ENCODE data around the gene GALNT18.
A peak's percentile ranks its signal among the peaks of the same experiment; 100 is the strongest.

The GALNT18 gene

DNA sequence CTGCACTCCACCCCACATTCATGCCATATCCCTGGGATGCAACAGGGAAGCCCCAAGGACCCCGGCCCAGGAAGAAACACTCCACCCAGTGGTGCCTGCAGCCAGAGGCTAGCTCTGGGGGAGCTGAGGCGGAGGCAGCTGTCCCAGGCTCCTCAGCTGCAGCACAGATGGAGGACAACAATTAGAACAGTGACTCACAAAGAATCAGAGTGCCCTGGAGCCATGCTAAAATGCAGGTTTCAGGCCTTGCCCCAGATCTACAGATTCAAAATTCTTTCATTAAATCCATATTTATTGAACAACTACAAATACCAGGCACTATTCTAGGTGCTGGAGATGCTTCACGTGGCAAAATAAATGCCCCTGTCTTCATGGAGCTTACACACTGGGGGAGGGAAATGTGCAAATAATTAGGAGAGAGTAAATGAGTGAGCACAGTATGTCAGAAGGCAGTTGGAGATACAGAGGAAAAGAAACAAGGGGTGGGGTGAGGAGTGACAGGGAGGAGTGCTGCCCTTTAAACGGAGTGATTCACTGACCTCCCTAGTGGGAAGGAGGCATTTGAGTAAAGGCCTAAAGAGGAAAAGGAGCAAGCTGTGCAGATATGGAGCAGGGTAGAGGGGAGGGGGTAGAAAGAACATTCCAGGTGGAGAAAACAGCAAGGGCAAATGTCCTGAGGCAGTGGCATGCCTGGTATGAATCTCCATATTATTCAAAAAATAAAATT is 195.4 kb downstream of the GALNT18 start:
- DNase-seq = no peak

DNA sequence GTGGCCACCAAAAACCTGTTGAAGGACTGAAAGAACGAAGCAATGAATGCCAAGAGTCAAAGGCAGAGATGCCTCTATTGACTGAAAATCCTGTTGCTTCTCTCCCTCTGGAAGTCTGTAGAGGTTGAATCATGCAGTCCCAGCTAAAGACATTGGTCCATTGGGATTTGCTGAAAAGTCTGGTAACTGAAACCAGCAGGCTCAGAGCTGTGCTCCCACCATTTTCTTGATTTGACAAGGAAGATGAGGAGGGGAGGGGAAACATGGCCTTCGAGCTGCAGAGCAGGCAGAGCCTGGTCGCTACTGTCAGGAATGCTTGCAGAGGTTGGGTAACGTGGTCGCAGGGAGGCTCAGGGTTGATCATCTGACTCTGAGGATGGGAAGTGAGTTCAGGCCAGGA is 196.0 kb downstream of the GALNT18 start:
- no peak for DNase-seq

DNA sequence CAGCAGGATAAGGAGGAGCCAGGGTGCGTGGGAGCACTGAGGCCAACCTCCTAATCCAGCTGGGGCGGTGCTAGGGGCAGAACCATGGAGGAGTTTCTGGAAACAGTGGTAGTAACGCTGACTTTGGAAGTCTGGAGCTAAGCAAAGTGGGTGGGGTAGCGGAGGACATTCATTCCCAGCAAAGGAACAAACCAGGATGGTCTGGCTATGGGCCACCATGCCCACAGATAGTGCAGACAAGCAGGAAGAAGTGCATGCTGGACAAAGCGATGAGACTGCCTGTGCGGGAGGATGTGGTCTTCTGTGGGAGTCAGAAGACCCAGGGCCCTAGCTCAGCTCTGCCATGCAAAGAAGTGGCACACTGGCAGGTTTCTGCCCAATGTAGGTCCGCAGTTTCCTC is 197.1 kb downstream of the GALNT18 start:
- DNase-seq = no peak

- no peak for DNase-seq
These were observed 199.2 kb downstream of the GALNT18 start for GRCh38 chr11:11422411-11423128.

GRCh38 chr11:11421509-11421908 is 200.3 kb downstream of the GALNT18 start:
- DNase-seq = no peak

GRCh38 chr11:11420899-11421285 is 200.9 kb downstream of the GALNT18 start:
- DNase-seq = no peak

DNA sequence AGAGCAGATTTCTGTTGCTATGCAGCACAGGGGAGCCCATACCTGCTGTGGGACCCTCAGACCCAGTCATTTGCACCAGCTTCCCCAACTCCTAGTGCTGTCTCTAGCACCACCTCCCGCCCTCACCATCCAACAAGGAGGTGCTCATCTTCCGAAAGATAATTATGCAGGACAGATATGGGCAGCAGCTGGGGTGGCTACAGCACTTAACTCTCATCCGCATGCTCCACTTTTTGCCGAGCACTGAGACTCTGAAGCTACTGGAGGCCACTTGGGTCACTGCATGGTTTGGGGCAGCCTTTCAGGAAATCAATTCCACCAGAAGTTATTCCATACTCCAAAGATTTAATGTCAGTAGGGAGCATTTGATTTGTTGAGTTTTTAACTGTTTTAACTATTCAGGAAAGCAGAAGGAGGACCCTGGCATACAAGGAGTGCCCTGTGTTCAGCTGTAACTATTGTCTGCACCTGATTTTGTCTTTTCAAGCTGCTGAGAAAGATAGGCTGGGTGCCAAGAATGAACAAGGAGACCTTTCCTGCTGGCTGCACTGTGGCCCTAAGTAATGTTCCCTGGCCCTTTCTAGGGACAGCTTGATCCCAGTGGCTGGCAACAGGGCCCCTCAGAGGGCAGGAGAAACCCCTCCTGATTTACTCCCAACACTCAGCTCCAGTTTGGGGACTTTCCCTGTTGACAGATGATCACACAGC is 201.5 kb downstream of the GALNT18 start:
- no peak for DNase-seq

DNA sequence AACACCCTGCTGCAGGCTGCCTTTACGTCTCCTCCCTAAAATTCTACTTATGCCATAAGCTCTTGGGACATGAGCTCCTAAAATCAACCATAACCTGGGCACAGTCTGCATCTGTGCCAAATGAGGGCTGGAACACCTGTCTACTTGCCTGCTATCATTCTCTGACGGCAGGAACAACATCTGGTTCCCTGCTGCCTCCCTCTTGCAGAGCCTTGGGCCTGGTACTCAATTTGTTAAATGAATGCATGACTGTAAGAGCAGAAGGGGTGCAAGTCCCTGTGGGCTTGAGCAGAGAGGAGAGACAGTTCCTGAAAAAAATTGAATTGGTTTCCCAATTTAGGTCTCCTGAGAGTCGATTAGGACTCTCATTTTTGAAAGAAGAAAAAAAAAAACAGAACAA is 202.1 kb downstream of the GALNT18 start:
- DNase-seq = no peak

DNA sequence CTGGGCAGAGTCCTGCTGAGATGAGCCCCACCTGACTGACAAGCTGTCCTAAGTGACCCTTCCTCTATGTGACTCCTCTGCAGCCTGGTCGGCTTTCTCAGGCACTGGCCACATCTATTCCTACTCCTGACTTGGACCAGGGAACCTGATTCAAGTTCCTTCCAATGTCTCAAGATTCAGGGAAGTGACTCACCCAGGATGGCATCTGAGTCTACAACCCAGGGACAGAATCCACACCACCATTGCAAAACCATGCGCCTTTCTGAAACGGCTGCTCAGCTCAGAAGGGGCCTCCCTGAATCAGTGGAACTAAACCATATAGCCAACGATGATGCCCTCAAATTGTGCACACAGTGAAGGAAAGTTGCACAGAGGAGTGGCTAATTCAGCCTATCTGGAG is 204.9 kb downstream of the GALNT18 start:
- peak; percentile 41 to 45 for DNase-seq

GRCh38 chr11:11416502-11416901 is 205.3 kb downstream of the GALNT18 start:
- DNase-seq = peak; percentile 65 to 69

GRCh38 chr11:11415901-11416300 is 205.9 kb downstream of the GALNT18 start:
- DNase-seq = no peak

GRCh38 chr11:11414996-11415395 is 206.8 kb downstream of the GALNT18 start:
- no peak for DNase-seq

DNA sequence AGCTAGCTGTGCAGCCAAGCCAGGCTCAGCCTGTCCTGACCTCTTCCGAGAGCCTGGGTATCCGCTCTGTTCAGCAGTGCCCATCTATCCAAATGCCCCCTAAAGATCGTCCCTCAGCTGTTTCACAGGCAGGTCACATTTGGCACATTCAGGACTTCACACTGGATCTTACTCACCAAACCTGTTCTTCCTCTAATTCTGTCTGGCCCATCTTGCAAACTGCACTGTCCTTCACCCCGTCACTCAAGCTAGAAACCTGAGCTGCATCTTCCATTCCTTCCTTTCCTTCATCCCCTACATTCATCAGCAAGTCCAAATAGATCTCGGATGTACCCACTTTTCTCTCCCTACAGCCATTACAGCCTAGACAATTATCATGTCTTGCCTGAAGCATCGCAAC is 208.0 kb downstream of the GALNT18 start:
- no peak for DNase-seq

- no peak for DNase-seq
These were observed 210.3 kb downstream of the GALNT18 start for GRCh38 chr11:11411401-11411985.

DNA sequence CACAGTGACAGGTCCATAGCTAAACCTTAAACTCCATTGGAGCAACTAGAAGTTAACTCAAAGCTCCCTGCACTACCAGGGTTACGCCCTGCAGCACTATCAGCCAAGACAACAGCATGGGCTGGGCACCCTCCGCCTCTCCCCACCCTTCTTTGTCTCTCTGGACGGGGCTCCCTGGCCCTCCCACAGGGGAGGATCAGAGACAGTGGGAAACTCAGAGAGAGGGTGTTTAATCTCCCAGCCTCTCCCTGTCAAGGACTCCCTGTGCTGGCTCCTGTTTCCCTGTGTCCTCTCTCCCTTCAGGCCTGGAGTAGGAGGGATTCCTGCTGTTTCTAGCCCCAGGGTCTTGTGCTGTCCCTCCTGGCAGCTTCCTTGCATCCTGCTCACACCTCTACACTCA is 211.9 kb downstream of the GALNT18 start:
- DNase-seq = no peak

GRCh38 chr11:11409224-11409623 is 212.6 kb downstream of the GALNT18 start:
- no peak for DNase-seq

DNA sequence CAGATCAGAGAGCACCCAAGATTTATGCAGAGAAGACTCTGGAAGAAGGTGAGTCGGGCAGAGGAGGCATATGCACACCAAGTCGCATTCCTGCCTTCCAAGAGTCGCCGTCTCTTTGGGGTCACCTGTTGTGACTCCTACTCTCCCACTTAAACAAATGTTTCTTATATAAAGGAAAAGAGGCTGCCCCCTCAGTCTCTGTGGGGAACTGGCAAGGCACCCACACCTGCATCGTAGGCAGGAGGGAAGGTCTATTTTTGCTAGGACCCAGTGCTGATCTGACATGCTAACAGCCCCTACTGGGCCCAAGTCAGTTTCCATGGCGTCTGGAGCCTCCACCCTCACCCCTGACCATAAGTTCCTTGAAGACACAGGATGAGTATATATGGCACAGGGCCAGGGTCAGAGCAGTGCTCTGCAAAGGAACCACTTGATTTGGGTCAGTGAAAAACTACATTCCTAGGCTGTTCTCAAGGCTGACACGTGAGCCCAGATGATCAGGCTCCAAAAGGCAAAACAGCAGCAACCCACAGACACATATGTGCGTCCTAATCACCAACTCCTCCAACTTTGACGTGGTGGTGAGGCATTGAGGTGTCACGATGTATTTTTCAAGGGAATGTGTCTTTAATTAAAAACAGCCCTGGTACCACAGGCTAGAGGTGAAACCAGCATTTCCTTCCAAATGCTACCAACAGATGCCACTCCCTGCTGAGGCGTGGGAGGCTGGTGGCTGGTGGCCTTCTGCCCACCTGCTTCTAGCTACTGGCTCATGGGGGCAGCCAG is 213.2 kb downstream of the GALNT18 start:
- no peak for DNase-seq

- no peak for DNase-seq
These were observed 214.1 kb downstream of the GALNT18 start for GRCh38 chr11:11407763-11408084.

DNA sequence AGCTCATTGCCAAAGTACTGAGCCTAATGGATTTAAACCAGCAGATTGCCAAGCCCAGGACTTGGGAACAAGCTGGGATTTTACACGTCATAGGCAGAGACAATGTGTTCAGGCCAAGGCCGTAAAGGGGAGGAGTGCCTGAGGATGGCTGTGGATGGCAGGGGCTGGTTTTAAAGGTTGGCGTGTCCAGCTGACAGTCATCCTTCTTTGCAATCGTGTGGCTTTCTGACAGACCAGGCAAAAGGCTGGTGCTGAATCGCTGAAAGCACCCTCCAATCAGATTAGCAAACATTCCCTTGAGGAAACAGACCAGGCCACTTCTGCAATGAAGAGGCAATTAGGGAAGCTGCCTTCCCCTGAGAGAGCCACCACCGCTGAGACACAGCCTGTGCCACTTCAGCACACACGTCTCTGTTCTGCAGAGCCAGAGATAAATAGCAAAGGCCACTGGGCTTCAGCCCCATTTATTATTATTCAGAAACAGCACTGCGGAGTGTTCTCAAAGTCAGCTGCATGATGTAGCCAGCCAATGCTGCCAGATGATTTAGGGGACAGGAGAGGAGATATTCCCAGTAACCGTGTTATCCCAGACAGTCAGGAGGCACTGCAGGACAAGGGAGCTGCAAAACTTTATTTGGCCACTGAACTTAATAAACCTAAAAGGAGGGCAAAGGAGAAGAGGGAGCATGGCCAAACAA is 214.6 kb downstream of the GALNT18 start:
- DNase-seq = no peak

- no peak for DNase-seq
These were observed 215.2 kb downstream of the GALNT18 start for GRCh38 chr11:11406652-11407051.

- no peak for DNase-seq
These were observed 217.8 kb downstream of the GALNT18 start for GRCh38 chr11:11403763-11404725.
